H9 (cell line): ENCODE measurements around the gene SPP1. TPM values are rescaled to one million over a fixed set of nuclear protein-coding genes. Genes with fewer than 3 reads are reported as not detected.

Experiments
- DNase-seq: peaks from one replicate; pipeline ENCODE4 v3.0.0-alpha.2; 2017
- H2AFZ ChIP-seq: one replicate; pipeline ENCODE4 v1.6.1; 2013; ENCODE audit warnings: mild to moderate bottlenecking, low read length, control low read depth, moderate library complexity
- H2AK5ac ChIP-seq: 2 replicates; pipeline ENCODE4 v1.6.1; 2013; ENCODE audit warnings: low read length, control low read depth, mixed read lengths; ENCODE audit not compliant: insufficient read length
- H2BK120ac ChIP-seq: one replicate; pipeline ENCODE4 v1.6.1; 2013; ENCODE audit warnings: low read depth, mild to moderate bottlenecking, low read length, control low read depth, inconsistent platforms; ENCODE audit not compliant: poor library complexity, severe bottlenecking
- H2BK12ac ChIP-seq: 2 replicates; pipeline ENCODE4 v1.6.1; 2013; ENCODE audit warnings: low read length, control low read depth, mixed read lengths, low read depth; ENCODE audit not compliant: insufficient read length
- H2BK15ac ChIP-seq: 2 replicates; pipeline ENCODE4 v1.6.1; 2013; ENCODE audit warnings: low read depth, low read length, control low read depth
- H2BK20ac ChIP-seq: one replicate; pipeline ENCODE4 v1.6.1; 2013; ENCODE audit warnings: low read depth, mild to moderate bottlenecking, low read length, control low read depth, inconsistent platforms; ENCODE audit not compliant: poor library complexity, severe bottlenecking
- H2BK5ac ChIP-seq: 2 replicates; pipeline ENCODE4 v1.6.1; 2013; ENCODE audit warnings: low read length, control low read depth, mixed read lengths; ENCODE audit not compliant: insufficient read length
- H3K14ac ChIP-seq: 2 replicates; pipeline ENCODE4 v1.6.1; 2013; ENCODE audit warnings: low read length, control low read depth; ENCODE audit not compliant: insufficient read depth
- H3K18ac ChIP-seq: 2 replicates; pipeline ENCODE4 v1.6.1; 2013; ENCODE audit warnings: low read depth, mild to moderate bottlenecking, mixed read lengths, low read length, control low read depth; ENCODE audit not compliant: insufficient read length
- H3K23ac ChIP-seq: 2 replicates; pipeline ENCODE4 v1.6.1; 2013; ENCODE audit warnings: low read length, control low read depth, mixed read lengths, low read depth; ENCODE audit not compliant: insufficient read length
- H3K23me2 ChIP-seq: 2 replicates; pipeline ENCODE4 v1.6.1; 2013; ENCODE audit warnings: low read depth, mild to moderate bottlenecking, mixed read lengths, low read length, control low read depth; ENCODE audit not compliant: insufficient read length, poor library complexity, severe bottlenecking
- H3K27ac ChIP-seq: 2 replicates; pipeline ENCODE4 v1.5.1; 2013; ENCODE audit warnings: low read length, control low read depth, mixed read lengths, low read depth; ENCODE audit not compliant: insufficient read length
- H3K27me3 ChIP-seq: 2 replicates; pipeline ENCODE4 v1.6.1; 2013; ENCODE audit warnings: low read length, control low read depth, inconsistent platforms; ENCODE audit not compliant: insufficient read depth
- H3K4ac ChIP-seq: 2 replicates; pipeline ENCODE4 v1.6.1; 2013; ENCODE audit warnings: low read depth, mild to moderate bottlenecking, control low read depth, inconsistent platforms, low read length, moderate library complexity
- H3K4me1 ChIP-seq: 2 replicates; pipeline ENCODE4 v1.6.1; 2013; ENCODE audit warnings: low read length, control low read depth, inconsistent platforms; ENCODE audit not compliant: insufficient read depth
- H3K4me2 ChIP-seq: 2 replicates; pipeline ENCODE4 v1.6.1; 2013; ENCODE audit warnings: low read length, control low read depth, mixed read lengths; ENCODE audit not compliant: insufficient read length, insufficient read depth
- H3K56ac ChIP-seq: 2 replicates; pipeline ENCODE4 v1.6.1; 2013; ENCODE audit warnings: low read depth, mild to moderate bottlenecking, mixed read lengths, low read length, control low read depth; ENCODE audit not compliant: insufficient read length
- H3K79me1 ChIP-seq: 2 replicates; pipeline ENCODE4 v1.6.1; 2013; ENCODE audit warnings: low read depth, mild to moderate bottlenecking, moderate library complexity, low read length, control low read depth, inconsistent platforms; ENCODE audit not compliant: insufficient read depth, poor library complexity, severe bottlenecking
- H3K79me2 ChIP-seq: 2 replicates; pipeline ENCODE4 v1.6.1; 2013; ENCODE audit warnings: low read length, control low read depth, inconsistent platforms; ENCODE audit not compliant: insufficient read depth
- H3K9ac ChIP-seq: 2 replicates; pipeline ENCODE4 v1.6.1; 2013; ENCODE audit warnings: low read length, control low read depth, mixed read lengths; ENCODE audit not compliant: insufficient read length; ENCODE audit errors: extremely low read depth
- H3K9me3 ChIP-seq: one replicate; pipeline ENCODE4 v1.6.1; 2013; ENCODE audit warnings: low read depth, low read length, inconsistent platforms; ENCODE audit not compliant: control insufficient read depth
- H3T11ph ChIP-seq: one replicate; pipeline ENCODE4 v1.6.1; 2013; ENCODE audit warnings: mild to moderate bottlenecking, low read length, control low read depth, inconsistent platforms
- H4K20me1 ChIP-seq: one replicate; pipeline ENCODE4 v1.6.1; 2013; ENCODE audit not compliant: control insufficient read depth, insufficient read length, insufficient read depth
- H4K5ac ChIP-seq: 2 replicates; pipeline ENCODE4 v1.6.1; 2013; ENCODE audit warnings: low read depth, mild to moderate bottlenecking, mixed read lengths, low read length, control low read depth; ENCODE audit not compliant: insufficient read length
- H4K8ac ChIP-seq: replicated peaks from 2 replicates; pipeline ENCODE4 v1.6.1; 2013; ENCODE audit warnings: low read length, control low read depth, mixed read lengths, low read depth; ENCODE audit not compliant: insufficient read length
- H4K91ac ChIP-seq: 2 replicates; pipeline ENCODE4 v1.6.1; 2013; ENCODE audit warnings: low read depth, mild to moderate bottlenecking, moderate library complexity, mixed read lengths, low read length, control low read depth; ENCODE audit not compliant: insufficient read length
- H3K27ac Mint-ChIP-seq, 3 experiments: 2 replicates in 2 of 3; 3 replicates in 1 of 3; pipeline ENCODE4 v1.8.0; 2020 to 2021; ENCODE audit warnings: mixed read lengths in 3 of 3, mild to moderate bottlenecking in 1 of 3, moderate library complexity in 1 of 3
- H3K27me3 Mint-ChIP-seq: 2 replicates; pipeline ENCODE4 v1.8.0; 2021; ENCODE audit warnings: low read depth, mild to moderate bottlenecking, moderate library complexity, mixed read lengths
- H3K36me3 Mint-ChIP-seq, 3 experiments: 2 replicates in 2 of 3; 3 replicates in 1 of 3; pipeline ENCODE4 v1.8.0; 2020 to 2021; ENCODE audit warnings: low read depth in 3 of 3, mixed read lengths in 3 of 3; ENCODE audit not compliant: insufficient read depth in 1 of 3
- H3K4me1 Mint-ChIP-seq, 2 experiments: 2 replicates each; pipeline ENCODE4 v1.8.0; 2020; ENCODE audit warnings: mixed read lengths in 2 of 2
- H3K4me3 Mint-ChIP-seq, 2 experiments: 2 replicates in 1 of 2; 3 replicates in 1 of 2; pipeline ENCODE4 v1.8.0; 2020 to 2021; ENCODE audit warnings: mild to moderate bottlenecking in 2 of 2, mixed read lengths in 2 of 2, moderate library complexity in 1 of 2
- H3K9me3 Mint-ChIP-seq, 2 experiments: 2 replicates in 1 of 2; 3 replicates in 1 of 2; pipeline ENCODE4 v1.8.0; 2020; ENCODE audit warnings: mild to moderate bottlenecking in 2 of 2, mixed read lengths in 2 of 2, moderate library complexity in 1 of 2
- WGBS: extraction: QIAGEN DNeasy Blood & Tissue Kit; methylation state at CpG from one replicate; pipeline ENCODE4 v1.1.7; 2013; ENCODE audit warnings: missing lambda C conversion rate, low lambda C conversion rate, mixed read lengths; ENCODE audit not compliant: insufficient read length; ENCODE audit errors: extremely low coverage; 5-methylcytosine and 5-hydroxymethylcytosine counted together
- total RNA-seq: library from RNA; stranded (reverse); gene quantifications from 2 replicates; pipeline ENCODE4 v1.2.1, GENCODE V29; 2021
- TF ChIP-seq, protein P1 (sequence below): fragments of 200-600 bp; sonication (generic); conservative IDR thresholded peaks from 3 replicates; pipeline ENCODE4 v1.8.0; 2021; ENCODE audit warnings: antibody characterized with exemption, mild to moderate bottlenecking

SPP1 gene
- total RNA-seq, 1 experiment from 2014 or later, result 13.2 TPM

DNA sequence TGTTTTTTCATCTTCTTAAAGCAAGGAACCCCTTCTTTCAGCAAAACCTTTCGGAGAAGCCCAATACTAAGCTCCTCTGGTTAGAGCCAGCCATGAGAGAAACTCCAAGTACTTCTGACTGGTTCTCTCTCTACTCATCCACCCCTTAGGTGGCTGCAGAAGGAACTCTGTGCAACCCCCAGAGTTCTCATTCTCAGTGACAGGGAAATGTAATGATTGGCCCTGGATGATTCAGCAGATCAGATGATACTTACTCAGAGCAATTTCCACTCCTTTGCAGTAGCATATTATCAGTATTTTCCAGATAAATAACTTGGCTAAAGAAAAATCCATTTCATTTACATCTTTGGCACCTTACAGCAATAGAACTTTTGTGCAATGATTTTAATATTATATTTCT lies 3.2 kb downstream of the SPP1 start:
- H3K36me3 Mint-ChIP-seq, result peaks cover 0 to 8% (median 2%) of the 10 kb centered on the region in 3 experiments; a peak in 4 of 7 replicates
- H3K4me1 Mint-ChIP-seq, result peaks cover 17 to 24% of the 10 kb centered on the region in 2 experiments
- no peak overlapping the region for H3K23ac ChIP-seq
- H2BK5ac ChIP-seq, result no peak overlapping the region
- no peak overlapping the region for H3K56ac ChIP-seq
- H2AFZ ChIP-seq, result peak overlapping the region; percentile 16
- no peaks in the 10 kb centered on the region for H3K79me1 ChIP-seq
- DNase-seq, result no peak
- no peak overlapping the region for H3K4ac ChIP-seq
- no peak overlapping the region for H3K14ac ChIP-seq
- H4K20me1 ChIP-seq, result no peaks in the 10 kb centered on the region
- no CpG with 5 or more reads among the region's 1 CpG for WGBS
- no peak overlapping the region for H2AK5ac ChIP-seq
- H2BK120ac ChIP-seq, result no peak overlapping the region
- H3K4me2 ChIP-seq, result no peak overlapping the region
- H3K27me3 ChIP-seq, result no peaks in the 10 kb centered on the region
- H3K9ac ChIP-seq, result no peak overlapping the region
- no peak overlapping the region for H3K27ac ChIP-seq
- no peak overlapping the region for H2BK15ac ChIP-seq
- TF ChIP-seq, protein P1, sequence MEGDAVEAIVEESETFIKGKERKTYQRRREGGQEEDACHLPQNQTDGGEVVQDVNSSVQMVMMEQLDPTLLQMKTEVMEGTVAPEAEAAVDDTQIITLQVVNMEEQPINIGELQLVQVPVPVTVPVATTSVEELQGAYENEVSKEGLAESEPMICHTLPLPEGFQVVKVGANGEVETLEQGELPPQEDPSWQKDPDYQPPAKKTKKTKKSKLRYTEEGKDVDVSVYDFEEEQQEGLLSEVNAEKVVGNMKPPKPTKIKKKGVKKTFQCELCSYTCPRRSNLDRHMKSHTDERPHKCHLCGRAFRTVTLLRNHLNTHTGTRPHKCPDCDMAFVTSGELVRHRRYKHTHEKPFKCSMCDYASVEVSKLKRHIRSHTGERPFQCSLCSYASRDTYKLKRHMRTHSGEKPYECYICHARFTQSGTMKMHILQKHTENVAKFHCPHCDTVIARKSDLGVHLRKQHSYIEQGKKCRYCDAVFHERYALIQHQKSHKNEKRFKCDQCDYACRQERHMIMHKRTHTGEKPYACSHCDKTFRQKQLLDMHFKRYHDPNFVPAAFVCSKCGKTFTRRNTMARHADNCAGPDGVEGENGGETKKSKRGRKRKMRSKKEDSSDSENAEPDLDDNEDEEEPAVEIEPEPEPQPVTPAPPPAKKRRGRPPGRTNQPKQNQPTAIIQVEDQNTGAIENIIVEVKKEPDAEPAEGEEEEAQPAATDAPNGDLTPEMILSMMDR, result no peak
- H3K9me3 Mint-ChIP-seq, result no peaks in the 10 kb centered on the region
- H4K8ac ChIP-seq, result no peak overlapping the region
- H2BK20ac ChIP-seq, result no peak overlapping the region
- H3K23me2 ChIP-seq, result no peaks in the 10 kb centered on the region
- H3K9me3 ChIP-seq, result no peaks in the 10 kb centered on the region
- no peaks in the 10 kb centered on the region for H3K27me3 Mint-ChIP-seq
- H2BK12ac ChIP-seq, result no peak overlapping the region
- H3K4me1 ChIP-seq, result no peaks in the 10 kb centered on the region
- no peak overlapping the region for H3K18ac ChIP-seq
- H3T11ph ChIP-seq, result no peak overlapping the region
- H4K5ac ChIP-seq, result no peak overlapping the region
- no peaks in the 10 kb centered on the region for H3K79me2 ChIP-seq
- no peak overlapping the region for H4K91ac ChIP-seq
- no peak overlapping the region for H3K4me3 Mint-ChIP-seq
- no peak overlapping the region for H3K27ac Mint-ChIP-seq
